Duodenal mucosa (tissue), 2 donors: ENCODE results near the gene ELAVL3.
"Not testable (repeated sequence)": the region's sequence is repeated elsewhere in the genome, so short reads cannot be mapped to it uniquely, and the experiment has no call there.

Source experiments
- H3K27ac ChIP-seq: one replicate; pipeline ENCODE4 v1.7.0; 2013; ENCODE audit warnings: low read depth, low read length
- H3K27me3 ChIP-seq, 2 donors: one replicate each; pipeline ENCODE4 v1.7.0; 2013; ENCODE audit warnings: low read length in 2 of 2, control low read depth in 1 of 2; ENCODE audit not compliant: insufficient read depth in 2 of 2, control insufficient read depth in 1 of 2
- H3K36me3 ChIP-seq, 2 donors: one replicate each; pipeline ENCODE4 v1.7.0; 2013; ENCODE audit warnings: low read length in 2 of 2, control low read depth in 1 of 2; ENCODE audit not compliant: insufficient read depth in 2 of 2, control insufficient read depth in 1 of 2
- H3K4me1 ChIP-seq, 2 donors: one replicate each; pipeline ENCODE4 v1.7.0; 2013; ENCODE audit warnings: low read length in 2 of 2, control low read depth in 1 of 2; ENCODE audit not compliant: insufficient read depth in 2 of 2, control insufficient read depth in 1 of 2
- H3K4me3 ChIP-seq, 2 donors: one replicate each; pipeline ENCODE4 v1.7.0; 2013; ENCODE audit warnings: low read length in 2 of 2, low read depth in 1 of 2
- H3K9ac ChIP-seq, 2 donors: one replicate each; pipeline ENCODE4 v1.7.0; 2013; ENCODE audit warnings: low read length in 2 of 2, low read depth in 1 of 2
- H3K9me3 ChIP-seq, 2 donors: one replicate each; pipeline ENCODE4 v1.7.0; 2013; ENCODE audit warnings: low read length in 2 of 2, control low read depth in 1 of 2; ENCODE audit not compliant: control insufficient read depth in 1 of 2

ELAVL3 gene

DNA sequence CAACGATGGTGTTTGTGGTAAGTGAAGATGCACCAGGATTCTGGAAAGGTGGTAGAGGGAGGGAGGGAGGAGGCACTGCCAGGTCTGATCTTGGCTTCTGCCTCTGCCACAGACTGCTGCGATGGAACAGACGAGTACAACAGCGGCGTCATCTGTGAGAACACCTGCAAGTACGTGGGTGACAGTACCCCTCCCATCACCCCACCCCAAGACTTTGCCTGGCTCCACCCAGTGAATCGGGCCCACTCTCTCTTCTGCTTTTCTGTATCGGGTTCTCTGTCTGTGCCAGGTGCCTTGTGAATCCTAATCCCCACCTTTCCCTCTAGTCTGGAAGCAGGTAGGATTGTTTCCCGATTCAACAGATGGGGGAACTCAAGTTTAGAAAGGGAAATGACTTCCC is 42.9 kb downstream of the ELAVL3 start:
- no peaks in the 10 kb centered on the region for H3K9me3 ChIP-seq
- peaks cover 11 to 17% of the 10 kb centered on the region in 2 donors for H3K4me1 ChIP-seq
- no peak overlapping the region for H3K27ac ChIP-seq
- peaks cover 23 to 38% of the 10 kb centered on the region in 2 donors for H3K36me3 ChIP-seq
- no peak overlapping the region for H3K4me3 ChIP-seq
- H3K27me3 ChIP-seq, result no peaks in the 10 kb centered on the region
- H3K9ac ChIP-seq, result no peak overlapping the region

DNA sequence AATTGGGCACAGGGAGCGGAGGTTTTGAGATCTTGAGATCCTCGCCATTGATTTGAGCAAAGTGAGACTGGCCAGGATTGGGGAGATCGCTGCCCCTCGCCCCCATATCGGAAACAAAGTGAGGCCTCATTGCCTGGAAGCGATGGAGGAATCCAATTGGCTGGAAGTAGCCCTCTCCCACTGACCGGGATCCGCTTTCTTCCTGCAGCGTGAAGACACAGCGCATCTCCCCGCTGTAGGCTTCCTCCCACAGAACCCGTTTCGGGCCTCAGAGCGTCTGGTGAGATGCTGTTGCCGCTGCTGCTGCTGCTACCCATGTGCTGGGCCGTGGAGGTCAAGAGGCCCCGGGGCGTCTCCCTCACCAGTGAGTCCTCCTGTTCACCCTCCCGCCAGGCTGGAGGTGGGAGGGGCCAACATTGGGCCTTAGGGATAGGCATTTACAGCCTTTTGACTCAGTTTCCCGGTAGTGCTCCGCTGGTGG is 45.0 kb downstream of the ELAVL3 start:
- Histone ChIP-seq H3K27me3 (no peaks in the 10 kb centered on the region), H3K4me1 (peaks cover 11 to 17% of the 10 kb centered on the region in 2 donors), H3K9ac (peak overlapping the region; percentile 55 to 89), H3K27ac (peak overlapping the region; percentile 64), H3K36me3 (peaks cover 11 to 22% of the 10 kb centered on the region in 2 donors), H3K4me3 (peak overlapping the region; percentile 89 to 96), H3K9me3 (no peaks in the 10 kb centered on the region)

DNA sequence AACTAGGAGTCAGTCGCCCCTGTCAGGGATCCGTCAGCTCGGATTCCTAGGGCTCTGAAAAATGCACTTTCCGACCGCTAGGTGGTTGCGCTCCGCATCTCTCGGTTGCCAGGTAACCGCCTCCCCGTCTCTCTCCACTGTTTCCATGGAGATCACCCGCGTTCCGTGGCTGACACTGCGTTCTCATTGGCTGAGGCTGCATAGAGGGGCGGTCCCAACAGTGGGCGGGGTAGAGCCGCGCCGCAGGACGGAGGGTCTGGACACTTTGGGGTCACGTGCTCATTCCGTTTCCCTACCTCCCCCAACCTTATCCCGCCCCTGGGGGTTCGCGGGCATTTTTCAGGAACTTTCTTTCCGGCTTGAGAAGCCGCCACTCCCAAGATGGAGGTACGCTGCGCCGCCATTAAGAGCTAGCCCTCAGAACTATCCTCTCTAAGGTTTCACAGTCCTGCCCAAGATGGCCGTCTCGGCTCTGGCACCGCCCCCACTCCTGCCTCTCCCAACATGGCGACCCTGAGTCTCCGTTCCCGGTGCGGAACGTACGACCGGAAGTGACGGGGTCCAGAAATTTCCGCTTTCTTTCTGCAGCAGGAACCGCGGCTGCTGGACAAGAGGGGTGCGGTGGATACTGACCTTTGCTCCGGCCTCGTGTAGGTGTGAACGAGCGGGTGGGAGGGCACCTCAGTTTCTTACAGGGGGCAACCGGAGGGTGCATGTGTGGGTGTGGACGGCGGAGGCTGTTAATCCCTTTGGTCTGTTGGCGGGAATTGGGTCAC is 45.6 kb downstream of the ELAVL3 start, which contains the start of the genes ODAD3 and PRKCSH:
Gene ODAD3 (minus strand): TSS at position 65 of the 776 bp plus-strand sequence. CDS start 105 bp downstream, outside the sequence.
Gene PRKCSH (plus strand): TSS at position 579 of the 776 bp plus-strand sequence. CDS start 483 bp downstream, outside the sequence.
- Histone ChIP-seq H3K9me3 (no peaks in the 10 kb centered on the region), H3K9ac (peak within 1 kb of the TSS; percentile 84 to 89), H3K27ac (peak within 1 kb of the TSS; percentile 64)

DNA sequence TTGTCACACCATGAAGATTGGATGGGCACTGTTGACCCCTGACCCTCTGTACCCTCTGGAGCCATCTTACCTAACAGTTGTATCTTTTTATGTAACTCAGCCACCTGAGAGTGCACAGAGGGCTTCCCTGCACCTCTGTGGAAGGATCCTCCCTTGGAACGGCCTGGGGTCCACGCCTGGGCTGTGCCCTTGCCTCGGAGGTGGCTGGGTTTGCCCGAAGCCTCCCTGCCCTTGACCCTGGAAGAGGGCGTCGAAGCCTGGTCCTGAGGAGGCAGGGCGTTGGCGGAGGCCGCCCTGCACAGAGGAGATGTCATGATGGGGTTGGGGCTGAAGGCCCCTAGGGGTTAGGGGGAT is 46.2 kb downstream of the ELAVL3 start:
- no peaks in the 10 kb centered on the region for H3K9me3 ChIP-seq
- peak overlapping the region; percentile 89 to 96 for H3K4me3 ChIP-seq
- H3K4me1 ChIP-seq, result peaks cover 11 to 17% of the 10 kb centered on the region in 2 donors
- H3K27ac ChIP-seq, result peak overlapping the region; percentile 30
- no peaks in the 10 kb centered on the region for H3K27me3 ChIP-seq
- peak overlapping the region; percentile 48 to 84 for H3K9ac ChIP-seq
- H3K36me3 ChIP-seq, result peaks cover 9 to 17% of the 10 kb centered on the region in 2 donors

More for the DNA sequence above, 45.6 kb downstream of the ELAVL3 start, which contains the start of the genes ODAD3 and PRKCSH:
- H3K36me3 ChIP-seq, result peaks cover 9 to 17% of the 10 kb centered on the region in 2 donors
- no peaks in the 10 kb centered on the region for H3K27me3 ChIP-seq
- H3K4me3 ChIP-seq, result peak within 1 kb of the TSS; percentile 89 to 96
- H3K4me1 ChIP-seq, result peaks cover 11 to 17% of the 10 kb centered on the region in 2 donors

DNA sequence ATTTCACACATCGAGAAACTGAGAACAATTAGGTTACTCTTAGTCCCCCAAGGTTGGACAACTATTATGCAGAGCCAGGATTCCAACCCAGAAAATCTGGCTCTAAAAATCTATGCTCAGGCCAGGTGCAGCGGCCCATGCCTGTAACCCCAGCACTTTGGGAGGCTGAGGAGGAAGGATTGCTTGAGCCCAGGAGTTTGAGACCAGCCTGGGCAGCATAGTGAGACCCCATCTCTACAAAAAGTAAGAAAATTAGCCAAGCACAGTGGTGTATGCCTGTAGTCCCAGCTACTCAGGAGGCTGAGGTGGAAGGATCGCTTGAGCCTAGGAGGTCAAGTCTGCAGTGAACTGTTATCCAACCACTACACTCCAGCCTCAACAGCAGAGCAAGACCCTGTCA is 47.3 kb downstream of the ELAVL3 start:
- H3K9ac ChIP-seq, H3K9me3 ChIP-seq, H3K27me3 ChIP-seq, H3K4me3 ChIP-seq, H3K27ac ChIP-seq: not testable (repeated sequence)
- Histone ChIP-seq H3K36me3 (peaks cover 9 to 11% of the 10 kb centered on the region in 2 donors), H3K4me1 (peaks cover 11 to 17% of the 10 kb centered on the region in 2 donors)

DNA sequence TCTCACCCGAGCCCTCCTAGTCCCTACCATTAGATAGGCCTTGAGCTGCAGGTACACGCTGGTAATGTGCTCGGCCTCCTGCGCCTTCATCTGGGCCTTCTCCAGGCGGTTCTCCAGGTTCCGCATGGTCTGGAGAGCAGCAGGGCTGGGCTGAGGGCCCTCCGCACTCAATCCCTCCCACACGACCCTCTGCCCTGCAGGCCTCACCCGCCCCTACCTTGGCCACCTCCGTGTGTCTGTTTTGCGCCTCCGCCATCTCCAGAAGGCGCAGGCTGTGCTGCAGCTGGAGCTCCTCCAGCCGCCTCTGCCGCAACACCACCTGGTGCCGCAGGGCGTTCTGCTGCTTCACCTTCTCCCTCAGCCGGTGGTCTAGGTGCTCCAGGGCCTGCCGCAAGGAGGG is 54.2 kb downstream of the ELAVL3 start:
- H3K36me3 ChIP-seq, result no peaks in the 10 kb centered on the region

DNA sequence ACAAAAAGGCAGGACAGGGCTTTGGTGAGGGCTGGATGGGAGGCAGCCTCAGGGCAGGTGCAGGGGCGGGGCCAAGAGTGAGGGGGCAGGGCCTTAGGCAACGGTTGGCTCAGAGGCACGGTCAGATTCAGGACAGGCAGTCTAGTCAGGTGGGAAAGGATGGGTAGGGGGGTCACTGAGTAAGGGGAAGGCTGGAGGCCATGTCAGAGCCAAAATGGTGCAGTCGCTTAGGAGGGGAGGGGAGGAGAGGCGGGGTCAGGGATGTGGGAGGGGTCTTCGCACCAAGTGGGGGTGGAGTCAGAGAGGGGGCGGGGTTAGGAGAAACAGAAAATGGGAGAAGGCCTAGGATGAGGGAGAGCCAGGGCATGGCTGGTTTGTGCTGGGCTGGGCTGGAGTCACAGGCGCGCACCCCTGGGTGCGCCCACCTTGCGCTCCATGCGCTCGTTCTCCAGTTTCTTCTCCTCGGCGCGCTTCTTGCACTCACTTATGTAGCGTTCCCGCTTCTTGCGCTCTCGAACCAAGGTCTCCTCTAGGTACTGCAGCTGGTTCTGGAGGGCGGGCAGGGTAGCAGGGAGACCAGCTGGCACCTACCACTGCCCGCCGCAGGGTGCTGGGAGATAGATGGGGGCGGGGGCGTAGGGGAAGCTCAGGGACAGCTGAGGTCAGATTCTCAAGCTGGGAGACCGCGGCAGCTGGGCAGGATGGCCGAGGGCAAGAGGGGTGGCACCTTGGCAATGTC is 55.0 kb downstream of the ELAVL3 start:
- Histone ChIP-seq H3K27ac (no peak overlapping the region), H3K36me3 (no peaks in the 10 kb centered on the region), H3K4me3 (no peak overlapping the region), H3K9me3 (no peaks in the 10 kb centered on the region), H3K4me1 (peaks cover 13 to 26% of the 10 kb centered on the region in 2 donors), H3K9ac (no peak overlapping the region), H3K27me3 (peaks cover 22 to 30% of the 10 kb centered on the region in 2 donors)

More for the DNA sequence above, 54.2 kb downstream of the ELAVL3 start:
- Histone ChIP-seq H3K9me3 (no peaks in the 10 kb centered on the region), H3K27me3 (peaks cover 15 to 22% of the 10 kb centered on the region in 2 donors), H3K9ac (no peak overlapping the region), H3K27ac (no peak overlapping the region), H3K4me3 (no peak overlapping the region), H3K4me1 (peaks cover 7 to 18% of the 10 kb centered on the region in 2 donors)

DNA sequence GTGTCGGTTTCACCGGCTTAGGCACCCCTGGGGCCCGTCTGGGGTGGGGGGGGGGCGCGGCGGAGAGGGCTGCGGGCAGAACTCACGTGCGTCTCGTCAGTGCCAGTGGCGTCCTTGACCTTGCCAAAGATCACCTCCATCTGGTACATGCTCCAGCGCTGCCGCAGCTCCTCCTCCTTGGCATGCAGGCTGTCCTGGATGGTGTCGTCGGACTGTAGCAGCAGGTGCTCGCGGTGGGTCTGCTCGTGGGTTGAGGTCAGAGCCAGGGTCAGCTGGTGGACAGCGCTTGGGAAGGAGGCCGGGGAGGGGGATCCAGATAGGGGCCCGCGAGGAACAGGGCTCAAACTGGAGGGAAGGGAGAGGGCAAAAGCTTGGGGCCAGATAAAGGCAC is 57.1 kb downstream of the ELAVL3 start:
- no peak overlapping the region for H3K4me3 ChIP-seq
- H3K4me1 ChIP-seq, result peaks cover 20 to 32% of the 10 kb centered on the region in 2 donors
- H3K9me3 ChIP-seq, result no peaks in the 10 kb centered on the region
- H3K36me3 ChIP-seq, result no peaks in the 10 kb centered on the region
- peaks cover 34 to 44% of the 10 kb centered on the region in 2 donors for H3K27me3 ChIP-seq
- no peak overlapping the region for H3K9ac ChIP-seq
- no peak overlapping the region for H3K27ac ChIP-seq

DNA sequence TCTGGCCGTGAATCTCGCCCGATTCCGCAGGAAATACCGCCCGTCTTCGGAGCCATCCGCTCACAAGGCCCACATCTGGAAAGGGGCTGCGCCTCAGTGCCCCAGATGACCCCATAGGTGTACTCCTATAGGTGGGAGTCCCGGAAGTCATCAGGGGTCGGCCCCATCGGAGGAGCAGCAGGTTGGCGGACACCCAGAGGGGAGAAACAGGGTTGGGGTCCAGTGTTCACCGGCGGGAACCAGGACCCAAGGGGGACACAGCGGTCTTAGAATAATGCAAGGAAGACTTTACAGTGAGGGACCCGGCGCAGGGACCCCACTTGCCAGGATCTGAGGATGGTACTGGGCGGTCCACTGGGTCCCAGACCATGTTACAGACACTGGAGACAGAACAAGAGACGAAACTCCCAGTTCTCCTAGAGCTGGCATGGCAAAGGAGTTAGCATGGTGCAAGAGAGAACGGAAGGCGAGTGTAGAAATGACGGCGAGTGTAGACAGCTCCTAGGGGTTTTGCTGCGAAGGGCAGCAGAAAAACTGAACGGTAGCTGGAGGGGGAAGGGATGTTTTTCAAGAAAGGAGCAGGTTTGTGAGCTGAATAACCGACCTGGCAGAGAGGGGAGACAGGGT is 57.6 kb downstream of the ELAVL3 start:
- Histone ChIP-seq H3K9ac (no peak overlapping the region), H3K9me3 (no peaks in the 10 kb centered on the region), H3K4me3 (no peak overlapping the region), H3K36me3 (no peaks in the 10 kb centered on the region), H3K4me1 (peaks cover 20 to 32% of the 10 kb centered on the region in 2 donors), H3K27ac (no peak overlapping the region), H3K27me3 (peaks cover 40 to 49% of the 10 kb centered on the region in 2 donors)
